HG03159 (cell line): ENCODE results near the gene MRPS7.

ENCODE experiments used
- ATAC-seq: cut with Tn5 transposase; IDR thresholded peaks from one replicate; pipeline ENCODE4 v1.9.1; 2021; ENCODE audit warnings: mild to moderate bottlenecking, moderate library complexity; ENCODE audit not compliant: unreplicated experiment

MRPS7 gene

GRCh38 chr17:75307957-75308731 lies 46.5 kb downstream of the MRPS7 start:
- ATAC-seq, result no peak

GRCh38 chr17:75308732-75309629 lies 47.3 kb downstream of the MRPS7 start:
- no peak for ATAC-seq

- ATAC-seq, result no peak
These were observed 52.4 kb downstream of the MRPS7 start for GRCh38 chr17:75313941-75314551.

- no peak for ATAC-seq
These were observed 54.0 kb downstream of the MRPS7 start for GRCh38 chr17:75315541-75316243.
